DMS153 treated with DMSO at 0.1 percent for 48 hours (cell line): ENCODE data around the gene H6PD.
A peak's percentile ranks its signal among the peaks of the same experiment; 100 is the strongest.
"Not testable (repeated sequence)": the region's sequence is repeated elsewhere in the genome, so short reads cannot be mapped to it uniquely, and the experiment has no call there.

Experiments used
- DNase-seq: peaks from one replicate; lab custom pipeline; 2025; ENCODE audit not compliant: unreplicated experiment; lab: John Stamatoyannopoulos, UW

H6PD gene

DNA sequence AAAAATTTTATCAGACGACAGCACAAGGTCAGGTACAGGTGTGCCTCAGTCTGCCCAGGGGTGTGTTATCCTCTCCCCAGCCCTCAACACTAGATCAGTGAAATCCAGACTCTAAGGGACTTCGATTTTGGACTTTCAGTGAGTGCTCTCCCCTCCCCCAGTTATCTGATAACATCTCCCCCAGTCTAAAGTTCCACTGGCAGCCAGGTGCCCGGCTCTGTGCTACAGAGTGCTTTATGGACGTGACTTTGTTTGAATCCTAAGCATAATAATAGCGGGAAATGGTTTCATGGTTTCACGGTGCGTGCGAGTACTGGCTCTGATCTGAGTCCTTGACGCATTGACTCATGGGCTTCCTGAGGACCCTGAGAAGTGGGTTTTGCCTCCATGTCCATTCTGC is 61.3 kb downstream of the H6PD start:
- no peak for DNase-seq

DNA sequence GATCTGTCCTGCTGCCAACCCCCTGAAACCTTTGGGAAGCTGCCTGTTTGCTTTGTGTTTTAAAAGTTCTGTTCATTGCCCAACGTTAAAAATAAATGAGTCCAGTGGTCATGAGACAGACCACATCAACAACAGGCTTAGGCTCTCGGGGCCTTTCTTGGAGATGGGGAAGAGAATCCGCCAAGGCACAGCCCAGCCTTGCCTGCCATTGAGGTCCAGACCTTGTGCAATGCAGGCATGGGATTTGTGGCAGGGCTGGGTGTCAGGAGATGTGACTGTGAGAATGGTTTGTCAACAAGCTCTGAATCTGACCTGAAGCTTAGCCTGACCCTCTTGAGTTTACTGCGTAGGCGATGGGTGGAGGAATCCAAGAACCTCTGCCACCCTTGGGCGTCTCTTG is 62.3 kb downstream of the H6PD start:
- no peak for DNase-seq

DNA sequence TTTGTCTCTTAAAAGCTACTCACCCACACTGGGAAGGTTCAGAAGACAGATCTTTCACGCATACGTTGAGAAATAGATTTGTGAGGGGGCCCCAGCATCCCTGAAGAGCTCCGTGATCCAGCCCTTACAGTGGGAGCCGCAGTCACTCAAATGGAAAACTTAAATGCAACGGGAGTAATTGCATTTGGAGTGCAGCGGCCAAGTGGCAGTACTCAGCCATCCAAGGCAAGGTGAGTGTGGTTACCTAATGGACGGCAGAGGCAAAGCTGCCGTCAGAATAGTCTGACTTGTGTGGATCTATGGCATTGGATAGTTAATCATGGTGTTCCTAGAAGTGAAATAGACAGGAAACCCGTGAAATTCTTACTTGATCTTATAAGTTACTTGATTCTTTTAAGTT is 63.3 kb downstream of the H6PD start:
- DNase-seq = no peak

DNA sequence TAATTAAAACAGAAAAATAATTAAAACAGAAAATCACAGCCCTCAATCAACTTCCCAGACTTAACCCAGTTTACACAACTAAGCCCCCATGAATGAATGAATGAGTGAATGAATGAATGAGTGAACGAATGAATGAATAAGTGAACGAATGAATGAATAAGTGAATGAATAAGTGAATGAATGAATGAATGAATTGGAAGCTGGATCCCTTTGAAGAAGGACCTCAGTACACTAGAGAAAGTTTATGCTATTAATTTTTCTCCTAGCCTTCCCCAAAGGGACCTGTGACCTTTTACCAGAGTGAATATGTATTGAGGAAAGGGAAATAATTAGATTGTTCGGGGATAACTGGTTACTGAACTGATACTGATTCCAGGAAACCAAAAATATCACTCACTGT is 63.7 kb downstream of the H6PD start:
- DNase-seq = no peak

DNA sequence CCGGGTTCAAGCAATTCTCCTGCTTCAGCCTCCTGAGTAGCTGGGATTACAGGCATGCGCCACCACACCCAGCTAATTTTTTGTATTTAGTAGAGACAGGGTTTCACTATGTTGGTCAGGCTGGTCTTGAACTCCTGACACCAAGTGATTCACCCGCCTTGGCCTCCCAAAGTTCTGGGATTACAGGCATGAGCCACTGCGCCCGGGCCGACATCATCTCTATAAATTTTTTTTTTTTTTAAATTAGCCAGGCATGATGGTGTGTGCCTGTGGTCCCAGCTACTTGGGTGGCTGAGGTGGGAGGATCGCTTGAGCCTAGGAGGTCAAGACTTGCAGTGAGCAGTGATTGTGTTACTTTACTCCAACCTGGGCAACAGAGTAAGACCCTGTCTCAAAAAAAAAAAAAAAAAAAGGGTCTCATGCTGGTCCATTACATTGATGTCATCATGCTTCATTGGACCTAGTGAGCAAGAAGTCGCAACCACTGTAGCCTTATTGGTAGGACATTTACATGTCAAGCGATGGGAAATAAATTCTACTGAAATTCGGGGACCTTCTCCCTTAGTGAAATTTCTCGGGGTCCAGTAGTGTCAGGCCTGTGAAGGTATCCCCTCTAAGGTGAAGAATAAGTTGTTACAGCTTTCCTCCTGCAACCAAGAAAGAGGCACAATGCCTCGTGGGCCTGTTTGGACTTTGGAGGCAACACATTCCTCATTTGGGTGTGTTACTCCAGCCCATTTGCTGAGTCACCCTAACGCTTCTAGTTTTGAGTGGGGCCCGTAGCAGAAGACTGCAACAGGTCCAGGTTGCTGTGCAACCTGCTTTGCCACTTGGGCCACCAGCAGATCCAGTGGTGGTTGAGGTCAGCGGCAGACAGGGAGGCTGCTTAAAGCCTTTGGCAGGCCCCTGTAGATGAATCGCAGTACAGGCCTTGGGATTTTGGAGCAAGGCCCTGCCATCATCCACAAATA is 65.3 kb downstream of the H6PD start:
- DNase-seq = not testable (repeated sequence)

DNA sequence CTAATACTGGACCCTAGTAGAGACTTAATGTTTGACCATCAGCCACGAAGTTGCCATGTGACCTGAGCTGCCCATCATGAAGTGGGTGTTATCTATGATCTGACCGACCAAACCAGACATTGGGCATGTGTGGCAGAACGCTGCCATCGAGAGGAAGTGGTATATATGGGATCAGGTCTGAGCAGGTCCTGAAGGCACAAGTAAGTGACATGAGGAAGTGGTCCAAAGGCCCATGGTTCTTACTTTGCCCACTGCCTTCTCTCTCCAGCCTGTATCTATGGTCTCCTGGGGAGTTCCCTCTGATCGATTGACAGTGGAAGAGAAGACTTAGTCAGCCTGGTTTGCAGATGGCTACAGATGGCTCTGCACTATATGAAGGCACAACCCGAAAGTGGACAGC is 66.0 kb downstream of the H6PD start:
- DNase-seq = no peak

DNA sequence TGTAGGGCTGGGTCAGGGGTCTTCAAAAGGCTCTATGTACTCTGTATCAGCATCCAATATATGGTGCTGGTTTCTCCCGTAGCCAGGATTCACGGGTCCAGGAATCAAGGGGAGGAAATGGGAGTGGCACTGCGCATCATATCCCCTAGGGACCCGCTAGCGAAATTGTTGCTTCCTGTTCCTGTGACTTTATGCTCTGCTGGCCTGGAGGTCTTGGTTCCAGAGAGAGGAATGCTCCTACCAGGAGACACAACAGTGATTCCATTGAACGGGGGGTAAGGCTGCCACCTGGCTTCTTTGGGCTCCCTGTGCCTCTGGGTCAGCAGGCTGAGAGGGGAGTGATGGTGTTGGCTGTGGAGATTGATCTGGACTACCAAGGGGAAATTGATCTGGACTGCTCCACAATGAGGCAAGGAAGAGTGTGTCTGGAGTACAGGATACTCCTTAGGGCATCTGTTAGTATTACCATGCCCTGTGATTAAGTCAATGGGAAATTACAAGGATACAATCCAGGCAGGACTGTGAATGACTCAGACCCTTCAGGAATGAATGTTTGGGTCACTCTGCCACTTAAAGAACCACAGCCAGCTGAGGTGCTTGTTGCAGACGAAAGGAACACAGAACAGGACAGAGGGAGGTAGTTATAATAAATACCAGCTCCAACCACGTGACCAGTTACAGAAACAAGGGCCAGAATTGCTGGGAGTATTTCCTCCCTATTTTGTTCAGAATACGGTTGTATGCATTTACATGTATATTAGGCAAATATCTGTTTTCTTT is 68.4 kb downstream of the H6PD start:
- peak; percentile 21 for DNase-seq

DNA sequence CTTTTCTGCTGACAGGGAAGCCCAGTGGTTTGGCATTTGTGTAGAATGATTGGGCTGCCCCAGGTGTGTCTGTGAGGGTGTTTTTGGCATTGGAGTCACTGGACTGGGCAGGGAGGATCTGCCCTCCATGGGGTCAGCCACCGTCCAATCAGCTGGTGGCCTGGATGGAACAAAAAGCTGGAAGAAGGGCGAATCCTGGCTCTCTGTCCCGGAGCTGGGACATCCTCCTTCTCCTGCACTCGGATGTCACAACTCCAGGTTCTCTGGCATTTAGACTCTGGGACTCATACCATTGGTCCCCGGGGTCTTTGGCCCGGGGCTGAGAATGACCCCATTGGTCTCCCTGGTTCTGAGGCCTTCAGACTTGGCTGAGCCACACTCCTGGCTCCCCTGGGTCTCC is 69.3 kb downstream of the H6PD start:
- no peak for DNase-seq

DNA sequence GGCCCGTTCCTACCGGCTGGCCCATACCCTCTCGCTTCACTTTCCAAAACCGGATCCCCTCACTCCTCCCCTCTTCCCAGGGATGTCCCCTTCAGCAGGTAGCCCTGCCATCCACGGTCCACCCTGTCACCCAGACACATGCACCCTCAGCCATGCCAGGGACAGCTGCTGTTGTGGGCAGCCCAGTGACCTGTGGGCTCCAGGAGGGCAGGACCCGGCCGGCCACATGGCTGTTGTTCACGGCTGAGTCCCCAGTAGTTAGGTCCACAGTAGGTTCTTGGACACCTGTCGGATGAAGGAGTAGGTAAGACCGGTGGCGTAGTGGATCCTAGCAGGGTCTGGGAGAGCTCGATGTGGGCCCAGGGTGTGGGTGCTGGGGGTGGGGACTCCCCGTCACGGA is 70.6 kb downstream of the H6PD start:
- DNase-seq = no peak

DNA sequence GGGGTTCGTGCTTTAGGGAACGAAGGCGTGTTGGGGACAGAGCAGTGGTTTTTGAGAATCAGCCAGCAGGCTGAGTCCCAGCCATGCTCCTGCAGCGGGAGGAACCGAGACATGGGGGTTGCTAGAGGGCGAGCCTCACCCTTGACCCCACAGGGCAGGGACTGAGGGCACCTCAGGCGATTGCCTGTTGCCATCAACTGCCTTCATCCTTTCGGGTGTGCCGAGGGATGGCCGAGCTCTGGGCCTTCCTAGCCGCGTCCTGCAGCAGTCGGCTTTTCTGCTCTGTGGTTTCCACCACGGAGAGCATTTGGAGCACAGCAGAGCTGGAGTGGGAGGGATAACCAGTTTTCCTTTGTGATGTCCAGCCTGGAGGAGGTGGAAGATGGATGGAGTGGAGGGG is 71.4 kb downstream of the H6PD start:
- DNase-seq = no peak

DNA sequence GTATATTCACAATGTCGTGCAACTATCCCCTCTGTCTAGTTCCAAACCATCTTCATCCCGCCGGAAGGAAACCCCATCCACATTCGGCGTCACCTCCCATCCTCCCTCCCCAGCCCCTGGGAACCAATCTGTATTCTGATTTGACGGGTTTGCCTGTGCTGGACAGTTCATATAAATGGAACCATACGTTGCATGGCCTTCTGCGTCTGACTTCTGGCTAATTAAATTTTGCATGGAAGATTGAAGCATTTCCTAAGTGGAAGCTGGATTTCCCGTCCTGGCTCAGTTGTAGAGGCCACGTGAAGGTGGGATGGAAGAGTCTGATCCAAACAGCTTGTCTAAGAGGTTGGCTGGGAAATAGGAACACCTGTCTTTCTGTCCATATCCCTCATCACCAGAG is 72.7 kb downstream of the H6PD start:
- DNase-seq = no peak

DNA sequence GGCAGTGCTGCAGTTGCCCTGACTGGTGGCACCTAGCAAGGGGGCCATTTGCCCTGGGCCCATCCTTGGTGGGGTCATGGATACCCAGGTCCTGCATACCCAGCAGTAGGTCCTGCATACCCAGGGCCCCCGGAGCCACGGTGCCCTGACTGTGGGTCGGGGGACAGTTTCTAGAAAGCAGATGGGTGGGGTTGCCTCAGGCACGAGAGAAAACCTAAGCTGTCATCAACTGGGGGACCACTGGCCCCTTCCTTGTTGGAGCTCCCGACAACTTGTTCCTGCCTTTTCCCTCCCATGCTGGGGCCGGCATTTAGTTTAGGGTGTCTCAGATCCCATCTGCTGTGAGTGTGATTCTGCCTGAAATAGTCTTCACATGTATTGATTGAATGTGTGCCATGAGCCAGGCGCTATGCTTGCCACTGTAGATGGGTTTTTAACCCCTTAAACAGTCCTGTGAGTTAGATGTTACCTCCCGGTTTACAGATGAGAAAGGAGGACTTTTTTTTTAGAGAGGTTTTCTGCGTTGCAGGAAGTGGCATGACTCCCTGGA is 73.7 kb downstream of the H6PD start:
- no peak for DNase-seq

DNA sequence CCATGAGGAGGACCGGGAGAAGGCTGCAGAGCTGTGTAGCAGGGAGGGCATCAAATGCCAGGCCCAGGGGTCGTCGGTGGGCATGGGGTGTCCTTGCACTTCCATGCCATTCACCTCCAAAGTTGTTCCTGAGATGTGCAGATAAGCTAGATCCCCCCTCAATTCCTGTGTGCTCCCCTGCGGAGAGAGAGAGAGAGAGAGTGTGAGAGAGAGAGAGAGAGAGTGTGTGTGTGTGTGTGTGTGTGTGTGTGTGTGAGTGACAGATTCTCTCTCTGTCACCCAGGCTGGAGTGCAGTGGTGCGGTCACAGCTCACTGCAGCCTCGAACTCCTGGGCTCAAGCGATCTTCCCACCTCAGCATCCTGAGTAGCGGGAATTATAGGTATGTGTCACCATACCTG is 74.5 kb downstream of the H6PD start:
- DNase-seq = no peak

DNA sequence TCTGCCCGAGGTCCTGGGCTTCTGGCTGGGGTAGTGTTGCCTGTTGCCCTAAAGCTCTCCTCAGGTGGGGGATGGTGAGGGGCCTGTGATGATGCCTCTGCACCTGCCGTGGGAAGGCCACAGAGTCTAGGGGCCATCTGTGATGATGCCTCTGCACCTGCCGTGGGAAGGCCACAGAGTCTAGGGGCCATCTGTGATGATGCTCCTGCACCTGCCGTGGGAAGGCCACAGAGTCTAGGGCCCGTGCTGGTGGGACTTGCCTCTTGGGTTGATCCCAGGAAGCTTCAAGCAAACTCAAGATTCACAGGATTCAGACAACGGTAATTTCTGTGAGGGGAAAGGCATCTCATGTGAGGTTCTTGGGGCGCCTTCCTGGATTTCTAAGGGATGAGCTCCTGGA is 75.4 kb downstream of the H6PD start:
- DNase-seq = no peak

DNA sequence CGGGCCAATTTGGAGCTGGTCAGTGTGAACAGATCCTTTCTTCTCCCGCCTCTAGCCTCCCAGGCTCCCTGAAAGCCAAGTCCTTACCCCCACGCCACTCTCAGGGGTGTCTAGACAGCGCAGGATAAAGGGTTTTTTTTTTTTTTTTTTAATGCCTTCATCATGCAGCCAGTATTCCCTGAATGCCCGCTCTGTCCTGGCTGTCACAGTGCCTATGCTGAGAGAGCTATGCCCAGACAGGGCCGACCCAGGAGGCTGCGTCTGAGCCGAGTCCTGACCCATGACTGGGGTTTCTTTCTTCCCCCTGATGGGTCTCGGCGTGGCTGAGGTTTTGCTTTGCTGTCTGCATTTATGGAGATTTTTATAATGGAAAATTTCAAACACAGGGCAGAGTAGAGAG is 76.5 kb downstream of the H6PD start:
- DNase-seq = no peak

DNA sequence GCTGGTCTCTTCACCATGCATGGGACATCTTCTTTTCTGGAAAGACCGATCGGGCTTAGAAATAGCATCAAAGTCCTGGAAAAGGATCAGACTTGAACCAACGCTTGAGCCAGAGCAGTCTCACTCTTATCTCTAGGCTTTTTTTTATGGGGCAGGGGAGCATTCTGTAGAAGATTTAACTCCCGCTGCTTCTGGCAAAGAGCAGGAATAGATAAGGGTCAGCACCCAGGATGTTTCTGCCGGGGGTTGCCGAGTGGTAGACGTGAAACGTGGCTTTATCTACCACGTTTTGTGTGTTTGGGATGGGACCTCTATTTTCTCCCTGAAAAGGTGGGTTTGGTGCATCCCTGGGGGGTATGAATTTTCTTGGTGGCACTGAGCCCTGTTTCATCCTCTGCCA is 76.9 kb downstream of the H6PD start:
- DNase-seq = no peak

DNA sequence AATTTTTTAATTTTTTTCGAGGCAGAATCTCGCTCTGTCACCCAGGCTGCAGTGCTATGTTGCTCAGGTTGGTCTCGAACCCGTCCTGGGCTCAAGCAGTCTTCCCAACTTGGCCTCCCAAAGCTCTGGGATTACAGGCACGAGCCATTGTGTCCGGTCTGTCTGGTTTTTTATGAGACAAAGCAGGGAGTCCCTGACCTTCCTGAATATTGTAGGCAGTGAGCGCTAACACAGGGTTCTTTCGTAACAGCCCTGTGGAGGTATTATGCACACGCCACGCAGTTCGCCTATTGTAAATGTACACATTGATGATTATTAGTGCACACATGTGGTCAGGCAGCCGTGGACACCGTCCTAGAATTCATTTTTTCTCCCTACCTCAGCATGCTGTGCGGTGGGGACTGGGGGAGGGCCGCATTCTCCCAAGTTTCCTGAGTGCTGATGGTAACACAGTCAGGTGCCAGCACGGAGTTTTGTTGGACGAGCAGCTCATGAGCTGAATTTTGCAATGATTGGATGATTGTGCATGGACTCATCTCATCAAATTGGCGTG is 77.7 kb downstream of the H6PD start:
- DNase-seq = no peak

DNA sequence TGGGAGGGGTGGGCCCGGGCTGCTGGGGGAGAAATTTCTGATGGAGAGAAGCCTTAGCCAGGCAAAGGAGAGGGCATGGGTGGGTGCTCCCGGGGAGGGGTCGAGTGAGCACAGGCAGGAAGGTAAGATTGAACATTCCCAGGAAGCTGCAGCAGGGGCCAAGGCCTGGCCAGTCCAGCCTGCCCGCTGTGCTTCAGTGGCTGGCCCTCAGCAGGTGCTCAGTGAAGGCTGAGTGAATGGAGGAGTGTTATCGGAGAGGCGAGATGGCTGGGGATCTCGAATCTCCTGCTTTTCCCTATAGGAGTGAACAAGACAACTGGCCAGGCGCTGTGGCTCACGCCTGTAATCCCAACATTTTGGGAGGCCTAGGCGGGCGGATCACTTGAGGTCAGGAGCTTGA is 79.0 kb downstream of the H6PD start:
- no peak for DNase-seq

DNA sequence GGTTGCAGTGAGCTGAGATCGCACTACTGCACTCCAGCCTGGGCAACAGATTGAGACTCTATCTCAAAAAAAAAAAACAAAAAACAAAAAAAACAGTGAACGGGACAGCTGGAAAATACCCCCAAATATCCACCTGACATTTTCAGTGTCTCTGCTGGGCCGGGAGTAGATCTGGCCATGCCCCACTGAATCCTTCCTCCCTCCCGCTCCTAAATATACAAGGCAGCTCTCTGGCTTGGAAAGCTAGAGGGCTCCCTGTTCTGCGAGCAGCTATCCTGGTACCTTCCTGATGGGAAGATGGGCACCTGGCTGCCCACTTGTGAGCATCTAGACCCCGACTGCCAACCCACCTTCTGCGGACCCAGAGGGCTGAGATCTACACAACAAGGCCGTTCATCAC is 79.5 kb downstream of the H6PD start:
- no peak for DNase-seq

DNA sequence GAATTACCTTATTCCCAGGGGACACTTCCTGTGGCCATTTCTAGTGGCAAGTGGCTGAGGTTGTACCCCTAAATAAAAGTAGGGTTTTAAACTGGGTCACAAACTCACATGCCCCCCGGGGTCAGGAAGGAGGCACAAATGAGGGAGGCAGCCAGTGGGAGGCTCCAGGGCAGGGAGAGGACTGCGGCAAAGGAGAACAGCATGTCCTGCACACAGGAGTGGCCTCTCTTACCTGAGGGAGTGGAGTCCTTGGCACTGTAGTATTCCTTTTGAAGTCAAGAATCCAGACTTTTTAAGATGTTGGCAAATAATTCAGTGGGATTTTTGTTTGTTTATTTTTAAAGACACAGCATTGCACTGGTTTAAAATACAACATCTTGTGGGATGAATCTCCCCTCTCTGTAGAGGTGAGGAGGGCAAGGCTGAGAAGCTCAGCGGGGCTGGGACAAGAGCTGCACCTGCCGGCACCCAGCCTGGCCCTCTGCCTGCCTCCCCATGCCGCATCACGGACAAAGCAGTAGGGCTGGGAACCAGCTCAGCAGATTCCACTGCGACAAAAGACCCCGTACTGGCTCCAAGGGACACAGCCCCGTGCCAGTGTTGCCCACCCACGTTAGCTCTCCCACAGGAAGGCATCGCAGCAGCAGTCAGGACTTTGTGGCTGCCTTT is 80.3 kb downstream of the H6PD start:
- no peak for DNase-seq

DNA sequence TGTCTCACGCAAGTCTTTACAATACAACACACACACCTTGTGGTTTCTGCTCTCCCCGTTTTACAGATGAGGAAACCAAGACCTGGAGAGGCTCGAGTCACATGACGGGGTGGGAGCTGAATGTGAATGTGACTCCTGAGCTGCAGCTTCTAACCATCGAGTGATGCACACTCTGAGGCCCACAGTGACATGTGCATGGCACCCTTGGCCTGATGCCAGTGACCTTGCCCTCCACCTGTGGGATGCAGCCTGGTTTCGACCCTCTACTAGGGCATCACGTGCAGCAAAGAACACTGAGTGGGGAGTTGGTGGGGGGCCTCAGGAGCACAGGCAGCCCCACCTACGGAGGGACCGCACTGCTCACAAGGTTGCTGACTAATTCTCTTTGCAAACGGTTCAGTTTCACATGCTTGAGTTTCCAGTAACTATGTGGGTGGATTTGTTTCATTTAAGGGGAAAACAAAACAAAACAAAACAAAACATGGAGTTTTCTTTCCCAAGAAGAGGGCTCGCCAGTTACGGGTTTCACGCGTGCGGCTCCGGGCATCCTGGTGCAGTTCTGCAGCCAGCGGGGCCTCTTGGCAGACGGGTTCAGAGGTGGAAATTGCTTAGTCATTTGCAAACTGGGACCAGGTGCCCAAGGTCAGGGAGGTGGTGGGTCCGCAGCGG is 81.0 kb downstream of the H6PD start:
- no peak for DNase-seq
